CD4-positive, alpha-beta T cell treated with Interleukin-10 for 1 hour (primary cell): Measurements from ENCODE around the gene GJA5.

ENCODE experiments used
- DNase-seq: peaks from one replicate; pipeline ENCODE4 v3.0.0-alpha.2; 2020

Gene GJA5

GRCh38 chr1:147723691-147724323 lies 36.6 kb downstream of the GJA5 start:
- DNase-seq = peak; percentile 41

- no peak for DNase-seq
These were observed 38.3 kb downstream of the GJA5 start for GRCh38 chr1:147722124-147722523.

- no peak for DNase-seq
These were observed 38.7 kb downstream of the GJA5 start for GRCh38 chr1:147721716-147722115.

GRCh38 chr1:147720557-147720956 lies 39.8 kb downstream of the GJA5 start:
- no peak for DNase-seq

- peak; percentile 7 for DNase-seq
These were observed 40.6 kb downstream of the GJA5 start for GRCh38 chr1:147719711-147720225.

- DNase-seq = no peak
These were observed 41.2 kb downstream of the GJA5 start for GRCh38 chr1:147719029-147719698.

GRCh38 chr1:147717706-147718097 lies 42.7 kb downstream of the GJA5 start:
- DNase-seq = no peak

GRCh38 chr1:147717051-147717705 lies 43.2 kb downstream of the GJA5 start:
- peak; percentile 46 for DNase-seq

- no peak for DNase-seq
These were observed 47.8 kb downstream of the GJA5 start for GRCh38 chr1:147712605-147713004.
